K562 (cell line): ENCODE data around the gene AP4S1. TPM values are rescaled to one million over a fixed set of nuclear protein-coding genes. Genes with fewer than 3 reads are reported as not detected.

Experiments used
- CHD7 ChIP-seq: fragments of 200-600 bp; sonication (generic); IDR thresholded peaks from one replicate; pipeline ENCODE4 v1.6.1; 2012; ENCODE audit warnings: mild to moderate bottlenecking, low read depth, low read length, inconsistent platforms
- TAF7 ChIP-seq: fragments of 450-650 bp; IDR thresholded peaks from 2 replicates; pipeline ENCODE4 v1.6.1; 2016; ENCODE audit warnings: missing genetic modification characterization, missing compliant biosample characterization
- ZBTB49 ChIP-seq: sonication (generic); formaldehyde crosslinking; IDR thresholded peaks from 2 replicates; pipeline ENCODE4 v1.8.0; 2022; ENCODE audit warnings: missing genetic modification reagents, mild to moderate bottlenecking, borderline replicate concordance
- ZNF407 ChIP-seq: fragments of 450-650 bp; IDR thresholded peaks from 2 replicates; pipeline ENCODE4 v1.6.1; 2016; ENCODE audit warnings: low read depth
- polyA plus RNA-seq, 8 experiments: library from polyadenylated mRNA; depleted of rRNA in 4 of 8; stranded (reverse) in 5 of 8; unstranded in 3 of 8; fragments of >200 nt; fragmentation: Nextera tagmentation in 2 of 8; fragmentation: Illumina TruSeq in 1 of 8; extraction: Ambion mirVana in 2 of 8; extraction: Trizol in 1 of 8; gene quantifications; 2 replicates each; pipeline versions ENCODE4 v1.2.1 to v1.2.3, GENCODE V29; 2011 to 2014; ENCODE audit warnings: inconsistent platforms in 1 of 8, missing spikeins in 1 of 8
- total RNA-seq, 7 experiments: library from RNA; depleted of rRNA in 6 of 7; stranded (reverse); fragments of >200 nt in 6 of 7; fragmentation: Illumina TruSeq in 2 of 7; extraction: Trizol in 2 of 7; gene quantifications; 2 replicates each; pipeline versions ENCODE4 v1.2.1 to v1.2.3, GENCODE V29; 2011 to 2021; ENCODE audit warnings: low replicate concordance in 1 of 7

AP4S1 gene
- total and polyA plus RNA-seq, 9 of the 15 experiments (the other 6 are each of a cell fraction or from before 2014, with no cell fraction given), result 3.7 to 7.8 (median 5.9) TPM

- TF ChIP-seq ZNF407 (no peak), CHD7 (no peak), ZBTB49 (CRISPR knock-in tag) (no peak), TAF7 (tag) (no peak)
Observed at GRCh38 chr14:30980980-30981379, 44.5 kb upstream of the AP4S1 start (continued).
